Measurements from ENCODE around the gene SERPINE1.
"Not testable (repeated sequence)": the region's sequence is repeated elsewhere in the genome, so short reads cannot be mapped to it uniquely, and the experiment has no call there.

The SERPINE1 gene

DNA sequence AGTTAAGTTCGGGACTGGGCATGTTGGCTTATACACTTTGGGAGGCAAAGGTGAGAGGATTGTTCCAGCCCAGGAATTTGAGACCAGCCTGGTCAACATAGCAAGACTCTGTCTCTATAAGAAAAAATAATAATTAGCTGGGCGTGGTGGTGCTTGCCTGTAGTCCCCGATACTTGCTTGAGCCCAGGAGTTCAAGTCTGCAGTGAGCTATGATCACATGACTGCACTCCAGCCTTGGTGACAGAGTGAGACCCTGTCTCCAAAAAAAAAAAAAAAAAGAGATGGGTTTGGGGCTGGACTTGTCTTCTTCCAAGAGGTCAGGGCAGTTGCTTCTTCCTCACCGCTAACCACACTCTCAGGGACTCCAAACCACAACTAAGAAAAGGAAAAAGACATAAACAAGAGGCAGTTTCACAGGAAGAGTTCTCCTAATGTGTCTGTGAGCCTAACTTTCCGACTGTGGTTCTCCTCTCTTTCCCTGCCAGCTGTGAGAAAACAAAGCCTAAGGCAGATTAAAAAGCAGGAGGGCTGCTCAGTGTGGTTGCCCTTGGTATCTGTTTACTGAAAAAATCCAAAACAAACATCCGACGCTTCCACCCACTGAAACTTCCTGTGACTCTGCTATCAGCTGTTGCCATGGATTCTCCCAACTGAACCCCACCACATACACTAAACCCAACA is 2.4 kb upstream of the SERPINE1 start:
- no peak for DNase-seq (ENCODE audit: low spot score)

DNA sequence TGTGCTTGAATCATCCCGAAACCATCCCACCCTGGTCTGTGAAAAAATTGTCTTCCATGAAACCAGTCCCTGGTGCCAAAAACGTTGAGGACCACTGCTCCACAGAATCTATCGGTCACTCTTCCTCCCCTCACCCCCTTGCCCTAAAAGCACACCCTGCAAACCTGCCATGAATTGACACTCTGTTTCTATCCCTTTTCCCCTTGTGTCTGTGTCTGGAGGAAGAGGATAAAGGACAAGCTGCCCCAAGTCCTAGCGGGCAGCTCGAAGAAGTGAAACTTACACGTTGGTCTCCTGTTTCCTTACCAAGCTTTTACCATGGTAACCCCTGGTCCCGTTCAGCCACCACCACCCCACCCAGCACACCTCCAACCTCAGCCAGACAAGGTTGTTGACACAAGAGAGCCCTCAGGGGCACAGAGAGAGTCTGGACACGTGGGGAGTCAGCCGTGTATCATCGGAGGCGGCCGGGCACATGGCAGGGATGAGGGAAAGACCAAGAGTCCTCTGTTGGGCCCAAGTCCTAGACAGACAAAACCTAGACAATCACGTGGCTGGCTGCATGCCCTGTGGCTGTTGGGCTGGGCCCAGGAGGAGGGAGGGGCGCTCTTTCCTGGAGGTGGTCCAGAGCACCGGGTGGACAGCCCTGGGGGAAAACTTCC is 784 bp upstream of the SERPINE1 start:
- DNase-seq (ENCODE audit: low spot score), result no peak

DNA sequence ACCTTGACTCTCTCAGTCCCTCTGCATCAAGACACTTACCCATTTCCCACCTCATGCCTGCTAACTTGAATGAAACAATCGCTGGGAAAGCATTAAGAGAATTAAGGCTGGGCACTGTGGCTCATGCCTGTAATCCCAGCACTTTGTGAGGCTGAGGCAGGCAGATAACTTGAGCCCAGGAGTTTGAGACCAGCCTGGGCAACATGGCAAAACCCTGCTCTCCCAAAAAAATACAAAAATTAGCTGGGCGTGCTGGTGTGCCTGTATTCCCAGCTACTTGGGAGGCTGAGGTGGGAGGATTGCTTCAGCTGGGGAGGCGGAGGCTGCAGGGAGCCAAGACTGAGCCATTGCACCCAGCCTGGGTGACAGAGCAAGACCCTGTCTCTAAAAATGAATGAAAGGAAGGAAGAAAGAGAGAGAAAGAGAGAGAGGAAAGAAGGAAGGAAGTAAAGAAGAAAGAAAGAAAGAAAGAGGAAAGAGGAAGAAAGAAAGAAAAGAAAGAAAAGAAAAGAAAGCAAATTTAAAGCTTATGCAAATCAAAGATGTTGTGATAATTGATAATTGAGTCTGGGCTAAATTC is 646 bp downstream of the SERPINE1 start:
- no peak for DNase-seq (ENCODE audit: low spot score)

DNA sequence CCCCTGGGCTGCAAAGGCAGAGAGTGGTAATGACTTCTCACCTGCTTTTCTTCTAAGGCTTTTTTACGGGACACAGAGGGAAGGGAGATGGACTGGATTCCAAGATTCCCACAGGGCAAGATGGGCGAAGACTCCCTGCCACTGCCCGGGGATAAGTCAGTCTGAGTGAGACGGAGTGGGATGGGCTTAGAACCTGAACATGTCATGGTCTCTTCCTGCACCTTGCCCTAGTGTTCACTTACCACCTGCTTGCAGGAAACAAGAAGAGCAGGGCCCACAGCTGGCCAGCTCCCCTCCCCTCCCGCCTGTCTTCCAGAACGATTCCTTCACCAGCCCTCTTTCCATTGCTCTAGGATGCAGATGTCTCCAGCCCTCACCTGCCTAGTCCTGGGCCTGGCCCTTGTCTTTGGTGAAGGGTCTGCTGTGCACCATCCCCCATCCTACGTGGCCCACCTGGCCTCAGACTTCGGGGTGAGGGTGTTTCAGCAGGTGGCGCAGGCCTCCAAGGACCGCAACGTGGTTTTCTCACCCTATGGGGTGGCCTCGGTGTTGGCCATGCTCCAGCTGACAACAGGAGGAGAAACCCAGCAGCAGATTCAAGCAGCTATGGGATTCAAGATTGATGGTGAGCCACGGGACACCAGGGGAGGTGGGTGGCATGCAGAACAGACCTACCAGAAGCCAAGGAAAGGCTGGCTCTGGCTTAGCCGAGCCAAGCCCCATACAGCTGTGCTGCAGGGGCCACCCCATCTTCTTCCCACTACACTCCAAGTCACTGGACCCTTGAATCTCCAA is 1.3 kb downstream of the SERPINE1 start:
- no peak for DNase-seq (ENCODE audit: low spot score)

DNA sequence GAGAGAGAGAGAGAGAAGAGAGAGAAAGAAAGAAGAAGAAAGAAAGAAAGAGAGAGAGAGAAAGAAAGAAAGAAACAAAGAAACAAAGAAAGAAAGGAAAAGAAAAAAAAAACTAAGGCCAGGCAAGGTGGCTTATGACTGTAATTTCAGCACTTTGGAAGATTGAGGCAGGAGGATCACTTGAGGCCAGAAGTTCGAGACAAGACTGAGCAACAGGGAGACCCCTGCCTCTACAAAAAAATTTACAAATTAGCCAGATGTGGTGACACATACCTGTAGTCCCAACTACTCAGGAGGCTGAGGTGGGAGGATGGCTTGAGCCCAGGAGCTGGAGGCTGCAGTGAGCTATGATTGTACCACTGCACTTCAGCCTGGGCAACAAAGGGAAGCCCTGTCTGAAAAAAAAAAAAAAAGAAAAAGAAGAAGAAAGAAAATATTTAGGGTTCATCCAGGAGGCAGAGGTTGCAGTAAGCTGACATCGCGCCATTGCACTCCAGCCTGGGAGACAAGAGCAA is 2.8 kb downstream of the SERPINE1 start:
- DNase-seq (ENCODE audit: low spot score), result no peak

DNA sequence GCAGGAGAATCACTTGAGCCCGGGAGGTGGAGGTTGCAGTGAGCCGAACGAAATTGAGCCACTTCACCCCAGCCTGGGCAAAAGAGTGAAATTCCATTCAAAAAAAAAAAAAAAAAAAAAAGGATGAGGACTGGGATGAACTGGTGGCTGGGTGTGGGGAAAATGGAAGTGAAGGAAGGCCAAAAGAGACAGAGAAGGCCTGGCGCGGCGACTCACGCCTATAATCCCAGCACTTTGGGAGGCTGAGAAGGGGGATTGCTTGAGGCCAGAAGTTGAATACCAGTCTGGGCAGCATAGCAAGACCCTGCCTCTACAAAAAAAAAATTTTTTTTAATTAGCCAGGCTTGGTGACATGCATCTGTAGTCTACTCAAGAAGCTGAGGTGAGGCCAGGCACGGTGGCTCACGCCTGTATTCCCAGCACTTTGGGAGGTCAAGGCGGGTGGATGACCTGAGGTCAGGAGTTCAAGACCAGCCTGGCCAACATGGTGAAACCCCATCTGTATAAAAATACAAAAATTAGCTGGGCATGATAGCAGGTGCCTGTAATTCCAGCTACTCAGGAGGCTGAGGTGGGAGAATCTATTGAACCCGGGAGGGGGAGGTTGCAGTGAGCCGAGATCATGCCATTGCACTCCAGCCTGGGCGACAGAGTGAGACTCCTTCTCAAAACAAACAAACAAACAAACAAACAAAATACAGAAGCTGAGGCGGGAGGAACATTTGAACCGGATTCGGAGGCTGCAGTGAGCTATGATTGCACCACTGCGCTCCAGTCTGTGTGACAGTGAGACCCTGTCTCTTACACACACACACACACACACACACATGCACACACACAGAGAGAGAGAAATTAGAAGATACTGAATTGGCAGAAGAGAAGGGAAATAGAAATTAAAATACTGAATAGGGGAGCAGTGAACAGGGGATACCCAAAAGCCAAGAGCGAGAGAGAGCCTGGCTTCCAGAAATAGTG is 6.0 kb downstream of the SERPINE1 start:
- DNase-seq (ENCODE audit: low spot score), result not testable (repeated sequence)

DNA sequence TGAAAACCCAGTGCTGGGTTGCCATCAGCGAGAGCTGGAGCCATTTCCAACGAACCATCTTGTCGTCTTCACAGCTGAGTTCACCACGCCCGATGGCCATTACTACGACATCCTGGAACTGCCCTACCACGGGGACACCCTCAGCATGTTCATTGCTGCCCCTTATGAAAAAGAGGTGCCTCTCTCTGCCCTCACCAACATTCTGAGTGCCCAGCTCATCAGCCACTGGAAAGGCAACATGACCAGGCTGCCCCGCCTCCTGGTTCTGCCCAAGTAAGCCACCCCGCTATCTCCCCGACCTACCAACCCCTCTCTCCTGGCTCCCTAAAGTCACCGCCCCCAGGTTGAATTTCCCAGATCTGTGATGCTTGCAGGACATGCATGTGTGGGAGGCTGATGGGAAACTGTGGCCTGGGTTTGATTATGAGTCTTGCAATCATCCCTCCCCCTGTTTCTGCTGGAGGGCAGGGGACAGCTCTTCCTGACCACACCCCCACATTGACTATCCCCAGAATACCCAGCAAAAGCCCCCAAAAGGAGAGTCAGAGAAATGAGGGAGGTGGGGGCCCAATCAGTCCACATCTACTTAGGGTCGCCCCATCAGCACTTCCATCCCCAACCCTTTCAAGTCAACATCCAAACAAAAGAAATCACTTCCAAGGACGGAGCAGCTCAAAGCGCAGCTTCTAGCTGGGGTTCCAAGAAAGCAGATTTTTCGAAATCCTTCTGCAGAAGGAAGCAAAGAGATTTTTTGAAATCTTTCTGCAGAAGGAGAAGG is 6.9 kb downstream of the SERPINE1 start:
- DNase-seq (ENCODE audit: low spot score), result no peak

DNA sequence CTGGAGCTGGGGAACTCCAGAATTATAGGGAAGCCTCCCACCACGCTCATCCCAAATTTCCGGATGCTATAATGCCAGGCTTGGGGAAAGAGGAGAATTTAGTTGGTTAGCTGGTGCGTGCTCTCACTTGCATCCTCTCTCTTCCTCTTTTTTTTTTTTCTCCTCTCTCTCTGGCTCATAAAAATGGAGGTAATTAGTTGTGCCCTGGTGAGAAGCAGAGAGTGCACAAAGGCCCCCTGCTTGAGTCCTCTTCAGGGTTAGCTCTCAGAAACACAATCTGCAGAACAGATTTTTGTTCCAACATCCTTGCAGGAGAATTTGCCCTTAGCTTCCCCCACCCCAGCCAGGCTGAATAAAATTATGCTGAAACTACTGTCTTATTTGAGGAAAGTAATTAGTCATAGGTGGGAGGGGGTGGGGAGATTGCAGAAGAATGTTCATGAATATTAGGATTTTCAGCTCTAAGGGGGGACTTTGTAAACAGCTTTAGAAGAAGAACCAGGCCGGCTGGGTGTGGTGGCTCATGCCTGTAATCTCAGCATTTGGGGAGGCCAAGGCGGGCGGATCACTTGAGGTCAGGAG is 7.6 kb downstream of the SERPINE1 start:
- no peak for DNase-seq (ENCODE audit: low spot score)

DNA sequence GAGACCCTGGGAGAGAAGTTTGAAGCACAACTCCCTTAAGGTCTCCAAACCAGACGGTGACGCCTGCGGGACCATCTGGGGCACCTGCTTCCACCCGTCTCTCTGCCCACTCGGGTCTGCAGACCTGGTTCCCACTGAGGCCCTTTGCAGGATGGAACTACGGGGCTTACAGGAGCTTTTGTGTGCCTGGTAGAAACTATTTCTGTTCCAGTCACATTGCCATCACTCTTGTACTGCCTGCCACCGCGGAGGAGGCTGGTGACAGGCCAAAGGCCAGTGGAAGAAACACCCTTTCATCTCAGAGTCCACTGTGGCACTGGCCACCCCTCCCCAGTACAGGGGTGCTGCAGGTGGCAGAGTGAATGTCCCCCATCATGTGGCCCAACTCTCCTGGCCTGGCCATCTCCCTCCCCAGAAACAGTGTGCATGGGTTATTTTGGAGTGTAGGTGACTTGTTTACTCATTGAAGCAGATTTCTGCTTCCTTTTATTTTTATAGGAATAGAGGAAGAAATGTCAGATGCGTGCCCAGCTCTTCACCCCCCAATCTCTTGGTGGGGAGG is 10.8 kb downstream of the SERPINE1 start:
- DNase-seq (ENCODE audit: low spot score), result no peak

DNA sequence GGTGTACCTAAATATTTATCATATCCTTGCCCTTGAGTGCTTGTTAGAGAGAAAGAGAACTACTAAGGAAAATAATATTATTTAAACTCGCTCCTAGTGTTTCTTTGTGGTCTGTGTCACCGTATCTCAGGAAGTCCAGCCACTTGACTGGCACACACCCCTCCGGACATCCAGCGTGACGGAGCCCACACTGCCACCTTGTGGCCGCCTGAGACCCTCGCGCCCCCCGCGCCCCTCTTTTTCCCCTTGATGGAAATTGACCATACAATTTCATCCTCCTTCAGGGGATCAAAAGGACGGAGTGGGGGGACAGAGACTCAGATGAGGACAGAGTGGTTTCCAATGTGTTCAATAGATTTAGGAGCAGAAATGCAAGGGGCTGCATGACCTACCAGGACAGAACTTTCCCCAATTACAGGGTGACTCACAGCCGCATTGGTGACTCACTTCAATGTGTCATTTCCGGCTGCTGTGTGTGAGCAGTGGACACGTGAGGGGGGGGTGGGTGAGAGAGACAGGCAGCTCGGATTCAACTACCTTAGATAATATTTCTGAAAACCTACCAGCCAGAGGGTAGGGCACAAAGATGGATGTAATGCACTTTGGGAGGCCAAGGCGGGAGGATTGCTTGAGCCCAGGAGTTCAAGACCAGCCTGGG is 11.4 kb downstream of the SERPINE1 start:
- DNase-seq (ENCODE audit: low spot score), result no peak

DNA sequence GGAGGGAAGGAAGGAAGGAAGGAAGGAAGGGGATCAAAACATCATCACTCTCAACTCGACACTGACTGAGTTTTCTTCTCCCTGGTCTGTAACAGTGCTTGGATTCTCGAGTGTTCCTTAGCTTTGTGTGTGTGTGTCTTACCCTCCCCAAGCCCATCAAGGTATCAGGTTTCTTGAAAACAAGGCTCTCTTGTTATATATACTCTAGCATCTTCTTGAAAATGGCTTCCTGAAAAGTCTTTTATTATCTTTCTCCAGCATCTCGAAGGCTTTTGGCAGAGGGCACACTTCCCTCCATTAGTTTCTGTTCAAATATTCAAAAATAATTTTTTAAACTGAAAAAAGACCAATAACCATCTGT is 13.4 kb downstream of the SERPINE1 start:
- no peak for DNase-seq (ENCODE audit: low spot score)

DNA sequence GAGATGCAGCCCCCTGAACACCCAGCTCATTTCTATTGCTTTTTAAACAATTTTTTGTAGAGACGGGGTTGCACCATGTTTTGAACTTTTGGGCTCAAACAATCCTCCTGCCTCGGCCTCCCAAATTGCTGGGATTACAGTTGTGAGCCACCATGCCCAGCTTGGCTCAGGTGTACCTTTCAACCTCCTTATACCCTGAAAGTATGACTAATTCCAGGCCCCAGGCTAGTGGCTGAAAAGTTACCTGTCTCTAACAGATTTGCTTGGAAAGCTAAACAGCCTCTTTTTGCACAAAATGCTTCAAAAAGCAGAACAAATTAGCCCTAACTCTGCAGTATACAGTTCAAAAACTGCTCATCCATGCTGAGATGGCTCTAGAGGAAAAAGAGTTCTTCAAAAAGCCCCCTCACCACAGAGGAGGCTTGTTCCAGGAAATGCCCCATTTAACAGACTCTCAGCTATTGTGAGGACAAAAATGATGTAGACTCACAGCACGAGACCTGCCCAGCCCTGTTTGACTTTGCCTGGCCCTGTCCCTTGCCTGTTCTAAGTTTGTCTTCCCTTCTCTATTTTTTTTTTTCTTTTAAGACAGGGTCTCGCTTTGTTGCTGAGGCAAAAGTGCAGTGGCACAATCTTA is 14.0 kb downstream of the SERPINE1 start:
- DNase-seq (ENCODE audit: low spot score), result no peak

DNA sequence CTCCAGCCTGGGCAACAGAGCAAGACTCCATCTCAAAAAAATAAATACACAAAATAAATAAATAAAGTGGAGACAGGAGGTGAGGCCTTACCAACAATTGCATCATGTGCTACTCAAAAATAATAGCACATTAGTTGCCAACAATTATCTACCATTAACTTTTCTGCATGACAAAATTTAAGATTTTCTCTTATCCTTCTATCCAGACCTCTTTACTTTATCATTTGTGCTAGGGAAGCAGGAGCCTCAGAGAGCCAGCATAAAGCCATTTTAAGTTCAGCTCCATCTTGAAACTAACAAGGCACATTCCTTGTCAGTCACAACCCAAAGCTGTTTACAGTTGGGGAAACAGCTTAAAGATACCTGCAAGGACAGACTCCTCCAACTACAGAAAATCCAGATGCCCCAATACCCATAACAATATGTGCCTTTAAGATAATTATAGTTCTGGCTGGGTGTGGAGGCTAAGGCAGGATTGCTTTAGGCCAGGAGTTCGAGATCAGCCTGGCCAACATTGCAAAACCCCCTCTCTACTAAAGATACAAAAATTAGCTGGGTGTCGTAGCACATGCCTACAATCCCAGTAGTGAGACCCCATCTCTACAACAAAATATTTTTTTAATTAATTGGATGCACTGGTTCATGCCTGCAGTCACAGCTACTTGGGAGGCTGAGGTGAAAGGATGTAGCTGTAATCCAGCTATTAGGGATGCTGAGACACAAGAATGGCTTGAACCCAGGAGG is 25.2 kb downstream of the SERPINE1 start:
- DNase-seq (ENCODE audit: low spot score), result no peak

DNA sequence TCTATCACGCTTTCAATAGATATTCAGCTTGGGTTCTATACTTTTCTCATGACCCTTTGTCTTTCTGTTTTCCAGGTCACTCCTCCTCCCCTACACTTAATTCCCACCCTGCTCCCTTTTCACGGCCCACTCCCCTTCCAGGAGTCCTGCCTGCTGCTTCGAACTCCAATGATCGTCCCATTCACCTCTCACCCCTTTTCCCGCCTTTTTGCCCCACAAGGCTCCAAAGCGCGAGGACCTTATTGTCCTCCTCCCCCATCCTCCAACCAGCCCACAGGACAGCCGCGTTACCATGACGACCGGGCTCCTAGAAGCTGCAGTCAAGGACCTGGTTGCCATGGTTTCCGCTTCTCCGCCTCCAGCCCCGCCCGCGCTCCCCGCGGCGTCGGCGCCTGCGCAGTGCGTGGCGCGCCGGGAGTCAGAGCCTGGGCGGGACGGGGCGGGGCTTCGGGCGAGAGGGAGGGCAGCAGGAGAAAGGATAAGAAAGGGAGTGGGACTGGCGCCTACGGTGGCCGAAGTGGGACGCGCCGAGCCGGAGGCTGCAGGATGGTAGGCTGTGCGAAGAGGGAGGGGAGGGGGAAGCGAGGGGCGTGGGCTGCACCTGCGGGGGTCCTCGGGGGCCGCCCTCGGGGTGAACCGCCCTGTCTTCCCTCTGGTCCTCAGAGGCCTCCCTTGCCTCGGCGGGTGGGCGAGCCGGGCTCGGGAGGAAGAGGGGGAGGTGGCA is 27.2 kb downstream of the SERPINE1 start, which contains the start of gene AP1S1:
TSS of gene AP1S1 (plus strand) at position 508 of the 724 bp plus-strand sequence. CDS start at position 547, 39 bp downstream.
- peak; percentile 96 for DNase-seq (ENCODE audit: low spot score)

DNA sequence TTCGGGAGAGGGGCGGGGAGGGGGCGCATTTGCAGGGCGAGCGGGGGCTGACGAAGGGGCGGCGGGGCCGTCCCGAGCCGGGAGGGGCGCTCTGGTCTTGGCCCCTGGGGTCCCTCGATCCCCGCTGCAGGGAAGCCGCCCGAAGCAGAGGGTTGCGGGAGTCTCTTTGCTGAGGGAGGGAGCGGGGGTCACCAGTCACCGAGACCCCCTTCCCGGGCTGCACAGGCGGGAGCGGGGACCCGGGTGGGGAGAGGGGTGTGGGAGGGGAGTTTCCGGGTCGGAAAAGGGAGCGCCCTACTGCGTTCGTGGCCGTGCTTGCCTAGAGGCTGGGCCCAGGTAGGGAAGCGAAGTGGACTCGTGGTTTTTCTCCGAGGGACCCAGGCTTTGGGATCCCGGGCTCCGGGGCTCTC is 27.8 kb downstream of the SERPINE1 start:
- no peak for DNase-seq (ENCODE audit: low spot score)

DNA sequence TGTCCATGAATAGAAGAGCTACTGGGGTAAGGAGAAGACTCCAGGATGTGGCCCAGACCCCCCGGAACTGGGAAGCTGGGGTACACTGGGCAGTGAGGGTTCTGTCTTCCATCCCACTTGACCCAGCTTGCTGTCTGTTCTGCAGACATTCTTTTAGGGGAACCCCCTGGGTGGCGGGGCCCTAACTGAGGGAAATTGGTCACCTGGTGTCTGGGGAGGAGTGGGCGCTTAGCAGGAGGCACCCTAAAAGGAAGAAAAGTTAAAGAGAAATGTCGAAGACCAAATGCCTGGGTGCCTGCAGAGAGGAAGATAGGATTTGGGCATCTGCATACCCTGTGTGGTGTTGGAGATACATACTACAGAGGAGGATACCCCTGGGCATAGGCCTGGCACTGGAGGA is 28.4 kb downstream of the SERPINE1 start:
- no peak for DNase-seq (ENCODE audit: low spot score)

DNA sequence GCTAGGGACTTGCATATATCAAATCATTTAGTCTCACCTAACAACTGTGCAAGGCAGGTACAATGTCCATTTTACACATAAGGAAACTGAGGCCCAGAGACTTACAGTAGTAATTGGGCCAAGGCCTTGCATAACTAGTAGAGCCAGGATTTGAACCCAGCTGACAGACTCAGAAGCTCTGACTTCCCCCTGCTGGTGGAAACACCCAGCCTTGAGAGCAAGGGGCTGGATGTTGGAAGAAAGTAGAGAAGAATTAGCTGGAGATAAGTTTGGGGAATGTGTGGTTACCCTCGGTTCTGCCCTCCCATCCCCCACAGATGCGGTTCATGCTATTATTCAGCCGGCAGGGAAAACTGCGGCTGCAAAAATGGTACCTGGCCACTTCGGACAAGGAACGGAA is 29.4 kb downstream of the SERPINE1 start:
- DNase-seq (ENCODE audit: low spot score), result no peak
